GM12872 (cell line): ENCODE results near the gene DTWD2.

Experiments
- TF ChIP-seq, protein P1 (sequence below): IDR thresholded peaks from 3 replicates; pipeline ENCODE4 v1.5.1; 2011; ENCODE audit warnings: low read depth, mild to moderate bottlenecking, low read length, moderate library complexity; ENCODE audit not compliant: insufficient read depth

DTWD2 gene

DNA sequence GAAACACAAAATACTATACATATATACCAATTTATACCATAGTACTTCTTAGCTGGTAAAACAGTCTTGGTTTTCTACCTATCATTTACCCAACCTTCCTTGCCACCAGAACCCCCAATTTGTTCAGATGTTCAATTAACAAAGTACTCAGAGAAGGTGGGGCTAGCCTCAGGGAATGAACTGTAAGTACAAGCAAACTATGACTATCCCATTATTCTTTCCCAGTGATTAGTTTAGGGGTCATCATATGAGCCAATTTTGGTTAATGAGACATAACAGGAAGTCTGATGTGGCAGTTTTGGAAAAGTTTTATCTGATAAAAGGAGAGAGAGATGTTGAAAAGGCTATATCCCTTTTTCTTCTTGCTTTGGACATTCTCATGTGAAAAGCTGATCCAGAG is 125.8 kb downstream of the DTWD2 start:
- TF ChIP-seq, protein P1, sequence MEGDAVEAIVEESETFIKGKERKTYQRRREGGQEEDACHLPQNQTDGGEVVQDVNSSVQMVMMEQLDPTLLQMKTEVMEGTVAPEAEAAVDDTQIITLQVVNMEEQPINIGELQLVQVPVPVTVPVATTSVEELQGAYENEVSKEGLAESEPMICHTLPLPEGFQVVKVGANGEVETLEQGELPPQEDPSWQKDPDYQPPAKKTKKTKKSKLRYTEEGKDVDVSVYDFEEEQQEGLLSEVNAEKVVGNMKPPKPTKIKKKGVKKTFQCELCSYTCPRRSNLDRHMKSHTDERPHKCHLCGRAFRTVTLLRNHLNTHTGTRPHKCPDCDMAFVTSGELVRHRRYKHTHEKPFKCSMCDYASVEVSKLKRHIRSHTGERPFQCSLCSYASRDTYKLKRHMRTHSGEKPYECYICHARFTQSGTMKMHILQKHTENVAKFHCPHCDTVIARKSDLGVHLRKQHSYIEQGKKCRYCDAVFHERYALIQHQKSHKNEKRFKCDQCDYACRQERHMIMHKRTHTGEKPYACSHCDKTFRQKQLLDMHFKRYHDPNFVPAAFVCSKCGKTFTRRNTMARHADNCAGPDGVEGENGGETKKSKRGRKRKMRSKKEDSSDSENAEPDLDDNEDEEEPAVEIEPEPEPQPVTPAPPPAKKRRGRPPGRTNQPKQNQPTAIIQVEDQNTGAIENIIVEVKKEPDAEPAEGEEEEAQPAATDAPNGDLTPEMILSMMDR, result no peak

DNA sequence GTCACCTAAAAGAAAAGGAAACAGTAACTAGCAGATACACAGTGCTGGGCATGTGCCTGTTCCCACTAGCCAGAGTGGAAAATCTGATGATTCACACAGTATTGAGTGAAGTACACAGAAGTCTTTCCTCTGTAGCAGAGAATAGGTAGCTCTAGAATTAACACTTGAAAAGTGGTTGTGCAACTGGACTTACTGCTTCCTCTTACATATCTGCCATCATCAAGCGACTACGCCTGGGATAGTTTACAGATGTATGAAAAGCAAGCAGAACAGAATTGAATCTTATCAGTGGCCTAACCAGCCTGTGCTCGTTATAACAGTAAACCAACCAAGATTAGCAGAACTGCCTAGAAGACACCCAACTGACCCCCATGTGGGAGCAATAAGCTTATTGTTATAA is 130.6 kb downstream of the DTWD2 start:
- TF ChIP-seq, protein P1, result no peak

DNA sequence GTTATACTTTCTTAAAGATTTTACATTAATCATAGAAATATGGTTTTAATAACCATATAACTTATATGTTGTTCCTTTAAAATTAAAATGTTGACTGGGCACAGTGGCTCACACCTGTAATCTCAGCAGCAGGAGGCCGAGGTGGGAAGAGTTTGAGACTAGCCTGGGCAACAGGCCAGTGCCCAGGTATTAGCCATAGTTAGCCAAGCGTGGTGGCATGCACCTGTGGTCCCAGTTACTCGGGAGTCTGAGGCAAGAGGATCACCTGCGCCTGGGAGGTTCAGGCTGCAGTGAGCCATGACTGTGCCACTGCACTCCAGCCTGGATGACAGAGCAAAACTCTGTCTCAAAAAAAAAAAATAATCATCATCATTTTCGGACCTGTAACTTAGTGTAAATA is 133.5 kb downstream of the DTWD2 start:
- TF ChIP-seq, protein P1, result no peak

DNA sequence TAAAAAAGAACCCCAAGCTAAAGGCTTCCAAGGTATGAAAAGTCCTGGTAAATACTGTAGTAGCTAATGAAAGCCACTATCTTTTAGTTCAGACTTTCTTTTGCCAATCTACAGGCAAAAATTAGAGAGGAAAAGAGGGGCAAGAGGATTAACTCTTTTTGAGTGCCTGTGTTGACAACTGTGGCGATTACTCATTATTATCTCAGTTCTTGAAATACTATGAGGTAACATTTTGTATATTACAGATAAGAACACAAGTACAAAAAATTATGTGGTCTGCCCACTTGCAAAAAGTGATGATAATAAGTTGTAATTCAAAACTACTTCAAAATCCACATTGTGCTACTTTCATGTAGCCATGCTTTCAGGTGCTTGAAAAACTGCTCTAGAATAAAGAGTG is 144.0 kb downstream of the DTWD2 start:
- TF ChIP-seq, protein P1, result no peak

DNA sequence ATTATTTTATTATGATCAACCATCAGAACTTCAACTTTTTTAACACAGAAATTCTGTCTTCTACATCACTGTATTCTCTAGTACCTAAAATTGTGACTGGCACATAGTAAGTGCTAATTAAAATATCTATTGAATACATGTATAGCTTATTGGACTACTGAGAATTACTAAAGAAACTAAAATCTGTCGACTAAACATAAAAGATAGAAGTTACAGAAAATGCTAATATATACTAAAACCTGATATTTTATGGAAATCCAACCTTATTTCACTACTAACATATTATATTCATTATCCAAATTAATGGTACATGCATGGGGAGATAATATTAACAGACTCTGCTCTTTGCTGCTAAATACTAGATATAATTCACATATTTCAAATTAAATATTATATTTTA is 153.6 kb downstream of the DTWD2 start:
- TF ChIP-seq, protein P1, result no peak

DNA sequence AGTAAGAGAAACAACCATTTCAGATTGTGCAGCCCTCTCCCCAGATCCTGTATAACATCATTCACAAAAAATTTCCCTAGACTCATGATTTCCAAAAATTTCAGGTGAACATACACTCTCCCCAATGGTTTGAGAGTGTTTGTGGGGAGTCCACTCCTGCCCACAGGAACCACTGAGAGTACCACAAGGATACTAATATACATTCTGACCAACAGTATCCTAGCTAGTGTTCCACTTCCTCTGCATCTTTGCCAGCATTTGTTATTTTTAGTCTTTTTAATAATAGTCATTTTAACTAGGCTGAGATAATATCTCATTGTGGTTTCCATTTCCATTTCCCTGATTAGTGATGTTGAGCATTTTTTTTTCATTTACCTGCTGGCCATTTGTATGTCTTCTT is 155.4 kb downstream of the DTWD2 start:
- TF ChIP-seq, protein P1, result no peak

DNA sequence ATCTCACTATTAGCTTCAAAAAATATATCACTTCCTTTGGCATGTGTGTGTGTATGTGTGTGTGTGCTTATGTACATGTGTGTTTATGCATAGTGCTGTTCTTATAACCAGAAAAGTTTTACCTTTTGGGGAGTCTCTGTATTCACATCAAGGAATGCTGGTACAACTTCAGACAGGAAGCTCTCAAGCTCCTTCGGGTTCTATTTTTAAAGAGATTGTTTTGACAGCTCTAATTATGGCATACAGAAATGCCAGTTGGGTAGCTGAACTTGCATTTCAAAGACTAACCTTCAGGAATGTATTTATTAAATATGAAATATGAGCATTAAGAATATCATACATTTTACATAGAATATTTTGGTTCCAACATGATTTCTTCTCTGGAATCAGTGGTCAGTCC is 163.1 kb downstream of the DTWD2 start:
- TF ChIP-seq, protein P1, result no peak

DNA sequence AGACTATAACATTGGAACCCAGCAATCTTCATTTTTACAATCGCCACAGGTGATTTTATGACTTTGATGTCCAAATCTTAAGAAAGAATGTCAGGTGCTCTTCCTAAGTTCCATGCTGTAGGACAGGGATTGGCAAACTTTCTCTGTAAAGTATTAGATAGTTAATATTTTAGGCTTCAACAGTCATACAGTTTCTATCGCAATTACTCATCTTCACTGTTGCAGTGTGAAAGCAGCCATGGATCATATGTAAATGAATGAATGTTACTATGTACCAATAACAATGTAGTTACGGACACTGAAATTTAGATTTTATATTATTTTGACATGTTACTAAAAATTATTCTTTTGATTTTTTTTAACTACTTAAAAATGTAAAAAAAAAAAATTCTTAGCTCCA is 169.7 kb downstream of the DTWD2 start:
- TF ChIP-seq, protein P1, result no peak
